Spleen (tissue), 11 donors: ENCODE data around the gene TENM4. TPM values are rescaled to one million over a fixed set of nuclear protein-coding genes. Genes with fewer than 3 reads are reported as not detected.

Experiments used
- DNase-seq: peaks from one replicate; pipeline ENCODE4 v3.0.0-alpha.2; 2020
- H3K27ac ChIP-seq, 8 donors: fragments of 200-600 bp; sonication (generic) in 7 of 8; 1 replicate in 4 of 8; 2 replicates in 4 of 8; pipeline versions ENCODE4 v1.5.0 to v1.8.0; 2016 to 2021; ENCODE audit warnings: inconsistent platforms in 4 of 8, mild to moderate bottlenecking in 4 of 8, moderate library complexity in 1 of 8
- H3K27me3 ChIP-seq, 7 donors: fragments of 200-600 bp; sonication (generic) in 6 of 7; replicated peaks in 1 of 7; 1 replicate in 4 of 7; 2 replicates in 3 of 7; pipeline versions ENCODE4 v1.5.0 to v1.8.0; 2016 to 2021; ENCODE audit warnings: inconsistent platforms in 3 of 7, mild to moderate bottlenecking in 1 of 7
- H3K36me3 ChIP-seq, 6 donors: fragments of 200-600 bp; sonication (generic) in 5 of 6; 1 replicate in 4 of 6; 2 replicates in 2 of 6; pipeline versions ENCODE4 v1.5.0 to v1.8.0; 2016 to 2021; ENCODE audit warnings: inconsistent platforms in 2 of 6
- H3K4me1 ChIP-seq, 6 donors: fragments of 200-600 bp; sonication (generic) in 5 of 6; 1 replicate in 3 of 6; 2 replicates in 3 of 6; pipeline versions ENCODE4 v1.5.0 to v1.8.0; 2016 to 2021; ENCODE audit warnings: inconsistent platforms in 3 of 6
- H3K4me3 ChIP-seq, 8 donors: fragments of 200-600 bp; sonication (generic) in 7 of 8; 1 replicate in 4 of 8; 2 replicates in 4 of 8; pipeline versions ENCODE4 v1.5.0 to v1.8.0; 2016 to 2021; ENCODE audit warnings: inconsistent platforms in 4 of 8, mild to moderate bottlenecking in 4 of 8, moderate library complexity in 2 of 8
- H3K9me3 ChIP-seq, 8 donors: fragments of 200-600 bp; sonication (generic) in 7 of 8; 1 replicate in 4 of 8; 2 replicates in 4 of 8; pipeline versions ENCODE4 v1.5.0 to v1.8.0; 2016 to 2021; ENCODE audit warnings: inconsistent platforms in 4 of 8
- POLR2A ChIP-seq, 3 donors: fragments of 450-650 bp; IDR thresholded peaks; one replicate each; pipeline ENCODE4 v1.5.1; 2017; ENCODE audit warnings: antibody characterized with exemption in 3 of 3, mild to moderate bottlenecking in 1 of 3
- POLR2AphosphoS5 ChIP-seq, 3 donors: sonication (generic); formaldehyde crosslinking; IDR thresholded peaks; one replicate each; pipeline ENCODE4 v1.5.1; 2017; ENCODE audit warnings: antibody characterized with exemption in 3 of 3
- WGBS, 5 donors: extraction: QIAGEN DNeasy Blood & Tissue Kit in 3 of 5; methylation state at CpG; one replicate each; pipeline versions ENCODE4 v1.1.5 to v1.1.7; 2013 to 2018; 5-methylcytosine and 5-hydroxymethylcytosine counted together
- intact Hi-C: fragments of 100-400 bp; cut with DNase I; formaldehyde crosslinking; loops from one replicate; pipeline ENCODE4 v1.15.0; 2023; ENCODE audit warnings: low total_unique reads
- polyA plus RNA-seq, 3 donors: library from polyadenylated mRNA; stranded (reverse); fragments of 200-250 nt; gene quantifications; one replicate each; pipeline ENCODE4 v1.2.1, GENCODE V29; 2013
- total RNA-seq, 7 donors: library from RNA; depleted of rRNA in 3 of 7; stranded (reverse); fragments of >200 nt in 3 of 7; fragmentation: NEBNext Ultra II Directional in 4 of 7; extraction: Animal tissue kit (Norgen Biotek cat#: 25700) in 4 of 7; gene quantifications; one replicate each; pipeline versions ENCODE4 v1.1.0 to v1.2.1, GENCODE V29; 2016 to 2021
- TF ChIP-seq, protein P1 (sequence below), 11 experiments: fragments of 200-600 bp in 7 of 11; fragments of 450-650 bp in 4 of 11; sonication (generic) in 4 of 11; IDR thresholded peaks in 8 of 11; conservative IDR thresholded peaks in 3 of 11; 1 replicate in 7 of 11; 2 replicates in 4 of 11; pipeline versions ENCODE4 v1.4.0 to v1.8.0; 2016 to 2021; ENCODE audit warnings: antibody characterized with exemption in 11 of 11, inconsistent platforms in 4 of 11, mild to moderate bottlenecking in 1 of 11
- donor health status: healthy with polysubstance abuse.
- donor health status: DM: no; HTN: no; CAD: no; lungs with moderate emphysema.
- donor health status: DM: no; HTN: no; CAD: no.
- donor health status: Bipolar disorder and iron deficiency.
- donor health status: healthy.
- donor health status: DM: no; HTN: no; CAD: no.
- donor health status: DM: yes; HTN: yes; CAD: no.

Gene TENM4
- total and polyA plus RNA-seq, 10 donors: 0.09 to 4.5 (median 1.2) TPM

DNA sequence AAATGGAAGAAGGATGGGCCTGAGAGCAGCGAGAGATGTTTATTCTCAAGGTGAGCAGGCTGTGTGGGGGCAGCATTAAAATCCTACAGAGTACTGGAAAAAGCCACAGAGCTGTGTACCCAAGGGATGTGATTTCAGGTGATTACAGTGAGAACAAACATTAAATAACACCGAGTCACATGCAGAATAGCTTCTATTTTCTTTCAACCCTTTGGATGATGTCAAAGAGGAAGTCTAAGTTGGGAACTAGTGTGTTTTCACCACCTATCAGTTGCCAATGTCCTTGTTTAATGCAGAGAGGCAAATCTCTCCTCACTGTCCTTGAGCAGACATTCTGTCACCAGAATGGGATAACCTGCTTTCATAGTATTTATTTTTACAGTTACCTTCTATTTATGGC is 486.6 kb downstream of the TENM4 start:
- no peak for DNase-seq
- Histone ChIP-seq H3K36me3 (no peaks in the 10 kb centered on the region), H3K27me3 (peaks cover 0 to 17% (median 4%) of the 10 kb centered on the region in 7 donors), H3K4me1 (no peaks in the 10 kb centered on the region), H3K4me3 (no peak overlapping the region), H3K27ac (no peak overlapping the region), H3K9me3 (no peaks in the 10 kb centered on the region)
- whole genome bisulfite sequencing, 5 donors: 29 to 40% (median 39%) methylated on average over 2 of the region's 2 CpGs
- intact Hi-C loops: no loop called here
- TF ChIP-seq POLR2AphosphoS5 (IDR thresholded peaks at IDR 0.05) (no peak), POLR2A (IDR thresholded peaks at IDR 0.05) (no peak)
- TF ChIP-seq, protein P1, sequence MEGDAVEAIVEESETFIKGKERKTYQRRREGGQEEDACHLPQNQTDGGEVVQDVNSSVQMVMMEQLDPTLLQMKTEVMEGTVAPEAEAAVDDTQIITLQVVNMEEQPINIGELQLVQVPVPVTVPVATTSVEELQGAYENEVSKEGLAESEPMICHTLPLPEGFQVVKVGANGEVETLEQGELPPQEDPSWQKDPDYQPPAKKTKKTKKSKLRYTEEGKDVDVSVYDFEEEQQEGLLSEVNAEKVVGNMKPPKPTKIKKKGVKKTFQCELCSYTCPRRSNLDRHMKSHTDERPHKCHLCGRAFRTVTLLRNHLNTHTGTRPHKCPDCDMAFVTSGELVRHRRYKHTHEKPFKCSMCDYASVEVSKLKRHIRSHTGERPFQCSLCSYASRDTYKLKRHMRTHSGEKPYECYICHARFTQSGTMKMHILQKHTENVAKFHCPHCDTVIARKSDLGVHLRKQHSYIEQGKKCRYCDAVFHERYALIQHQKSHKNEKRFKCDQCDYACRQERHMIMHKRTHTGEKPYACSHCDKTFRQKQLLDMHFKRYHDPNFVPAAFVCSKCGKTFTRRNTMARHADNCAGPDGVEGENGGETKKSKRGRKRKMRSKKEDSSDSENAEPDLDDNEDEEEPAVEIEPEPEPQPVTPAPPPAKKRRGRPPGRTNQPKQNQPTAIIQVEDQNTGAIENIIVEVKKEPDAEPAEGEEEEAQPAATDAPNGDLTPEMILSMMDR (IDR thresholded peaks at IDR 0.05 in 8 of 11, conservative IDR thresholded peaks at IDR 0.05 in 3 of 11): no peak

GRCh38 chr11:78952890-78953289 is 487.9 kb downstream of the TENM4 start:
- H3K4me3 ChIP-seq: no peak overlapping the region
- no peaks in the 10 kb centered on the region for H3K9me3 ChIP-seq
- intact Hi-C loops: no loop called here
- H3K27ac ChIP-seq: no peak overlapping the region
- whole genome bisulfite sequencing, 5 donors: 63 to 67% (median 65%) methylated on average over 4 of the region's 4 CpGs
- H3K36me3 ChIP-seq: no peaks in the 10 kb centered on the region
- H3K4me1 ChIP-seq: no peaks in the 10 kb centered on the region
- TF ChIP-seq POLR2AphosphoS5 (IDR thresholded peaks at IDR 0.05) (no peak), POLR2A (IDR thresholded peaks at IDR 0.05) (no peak)
- H3K27me3 ChIP-seq: peaks cover 0 to 12% (median 4%) of the 10 kb centered on the region in 7 donors
- no peak for DNase-seq

DNA sequence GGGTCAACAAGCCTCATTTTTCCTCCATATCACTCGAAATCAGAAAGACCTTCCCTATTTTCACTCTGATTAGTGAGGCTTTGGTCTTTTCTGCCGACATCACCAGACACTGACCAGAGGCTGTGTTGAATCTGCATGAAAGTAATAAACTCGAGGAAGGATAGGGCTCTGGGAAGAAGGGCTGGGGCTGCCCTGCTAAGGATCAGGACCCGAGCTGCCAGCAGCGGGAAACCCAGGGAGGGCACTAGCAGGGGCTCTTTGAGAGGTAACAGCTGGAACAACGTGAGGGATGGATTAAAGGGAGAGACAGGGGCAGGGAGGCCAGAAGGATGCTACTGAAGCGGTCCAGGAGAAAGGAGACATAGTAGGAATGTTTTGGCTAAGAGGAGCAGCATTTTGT is 488.7 kb downstream of the TENM4 start:
- no peaks in the 10 kb centered on the region for H3K4me1 ChIP-seq
- H3K9me3 ChIP-seq: no peaks in the 10 kb centered on the region
- peaks cover 0 to 12% (median 4%) of the 10 kb centered on the region in 7 donors for H3K27me3 ChIP-seq
- no peak overlapping the region for H3K27ac ChIP-seq
- no peak overlapping the region for H3K4me3 ChIP-seq
- 49 to 60% (median 58%) methylated on average over 7 of the region's 7 CpGs for whole genome bisulfite sequencing, 5 donors
- TF ChIP-seq POLR2A (IDR thresholded peaks at IDR 0.05): no peak
- intact Hi-C loops: no loop called here
- no peaks in the 10 kb centered on the region for H3K36me3 ChIP-seq
- DNase-seq: no peak

DNA sequence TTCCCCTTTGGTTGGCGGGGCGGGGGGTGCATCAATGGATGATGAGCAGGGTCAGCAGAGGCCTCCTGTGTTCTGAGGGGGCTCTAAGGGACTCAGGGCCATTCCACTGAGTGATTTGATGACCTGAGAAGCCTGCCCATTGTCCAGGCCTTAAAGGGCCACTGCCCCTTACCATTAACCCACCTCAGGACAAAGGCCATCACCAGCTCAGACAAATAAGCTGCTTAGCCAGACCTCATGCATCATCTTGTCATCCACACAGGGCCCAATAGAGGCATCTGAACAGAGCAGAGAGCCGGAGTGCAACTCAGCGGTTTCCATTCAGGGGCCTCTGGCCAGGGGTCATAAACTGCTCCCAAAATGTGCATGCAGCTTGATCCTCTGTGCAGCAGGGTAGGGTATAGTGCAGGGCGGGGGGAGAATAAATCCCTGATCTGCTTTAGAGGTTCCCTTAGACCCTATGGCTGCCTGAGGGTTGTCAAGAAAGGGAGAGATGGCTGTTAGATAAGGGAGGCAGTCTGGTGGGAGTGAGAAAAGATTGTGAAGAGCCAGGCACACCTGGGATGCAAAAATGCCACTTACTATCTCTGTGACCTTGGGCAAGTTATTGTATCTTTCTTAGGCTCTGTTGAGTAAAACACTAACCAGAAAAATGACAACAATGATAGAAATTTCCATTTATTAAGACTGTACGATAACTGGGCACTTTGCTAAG is 490.7 kb downstream of the TENM4 start:
- no peak for TF ChIP-seq POLR2A (IDR thresholded peaks at IDR 0.05)
- TF ChIP-seq, protein P1 (IDR thresholded peaks at IDR 0.05 in 8 of 11, conservative IDR thresholded peaks at IDR 0.05 in 3 of 11): no peak
- no peak for TF ChIP-seq POLR2AphosphoS5 (IDR thresholded peaks at IDR 0.05)
- 69 to 93% (median 81%) methylated on average over 6 of the region's 6 CpGs for WGBS, 5 donors
- intact Hi-C loops: no loop called here
- no peak for DNase-seq
- Histone ChIP-seq H3K27ac (no peak overlapping the region), H3K4me1 (no peaks in the 10 kb centered on the region), H3K4me3 (no peak overlapping the region), H3K27me3 (peaks cover 0 to 12% (median 4%) of the 10 kb centered on the region in 7 donors), H3K9me3 (no peaks in the 10 kb centered on the region), H3K36me3 (no peaks in the 10 kb centered on the region)

- intact Hi-C loops: no loop called here
- DNase-seq: no peak
- WGBS, 5 donors: 76 to 82% (median 79%) methylated on average over 10 of the region's 10 CpGs
- no peak overlapping the region for H3K4me3 ChIP-seq
- H3K27ac ChIP-seq: no peak overlapping the region
- peaks cover 0 to 11% (median 0%) of the 10 kb centered on the region in 7 donors for H3K27me3 ChIP-seq
- TF ChIP-seq POLR2AphosphoS5 (IDR thresholded peaks at IDR 0.05): no peak
- TF ChIP-seq POLR2A (IDR thresholded peaks at IDR 0.05): no peak
- TF ChIP-seq, protein P1 (IDR thresholded peaks at IDR 0.05 in 8 of 11, conservative IDR thresholded peaks at IDR 0.05 in 3 of 11): no peak
- H3K4me1 ChIP-seq: no peaks in the 10 kb centered on the region
- H3K9me3 ChIP-seq: no peaks in the 10 kb centered on the region
- no peaks in the 10 kb centered on the region for H3K36me3 ChIP-seq
These were observed 493.6 kb downstream of the TENM4 start for GRCh38 chr11:78946945-78947902.
